ENCODE data around the gene KIF5B. TPM values are rescaled to one million over a fixed set of nuclear protein-coding genes. Genes with fewer than 3 reads are reported as not detected.

Gene KIF5B
- total and polyA plus RNA-seq, 2 experiments from 2014 or later: 63.5 to 81.8 TPM

GRCh38 chr10:31978156-31978483 lies 78.1 kb downstream of the KIF5B start (continued):
- TF ChIP-seq REST (IDR thresholded peaks at IDR 0.05; ENCODE audit: unreplicated experiment) (no peak), EZH2phosphoT487 (IDR thresholded peaks at IDR 0.05; ENCODE audit: unreplicated experiment) (no peak), STAT1 (IDR thresholded peaks at IDR 0.05; ENCODE audit: unreplicated experiment) (no peak), NANOG (IDR thresholded peaks at IDR 0.05; ENCODE audit: borderline replicate concordance) (no peak), CREB1 (CRISPR knock-in tag; IDR thresholded peaks at IDR 0.05; ENCODE audit: low read depth) (no peak), ETS1 (IDR thresholded peaks at IDR 0.05) (no peak), EZH2 (IDR thresholded peaks at IDR 0.05; ENCODE audit: low read depth, unreplicated experiment) (no peak), POLR2AphosphoS5 (IDR thresholded peaks at IDR 0.05; ENCODE audit: low read depth) (no peak)

GRCh38 chr10:31977440-31978155 lies 78.6 kb downstream of the KIF5B start:
- Histone ChIP-seq H4K20me1 (replicated peaks; ENCODE audit: insufficient read depth) (no peaks in the 10 kb centered on the region), H3K79me2 (replicated peaks; ENCODE audit: insufficient read depth) (no peaks in the 10 kb centered on the region), H3K27ac (ENCODE audit: low read depth) (no peak overlapping the region; the same call in 1 of the 2 replicates), H2AFZ (no peak overlapping the region), H3K9me2 (ENCODE audit: insufficient read depth) (no peaks in the 10 kb centered on the region; the same call in 1 of the 2 replicates), H3F3A (replicated peaks; ENCODE audit: low read depth) (no peaks in the 10 kb centered on the region), H3K27me3 (ENCODE audit: insufficient read depth) (no peaks in the 10 kb centered on the region), H3K4me3 (no peak overlapping the region), H3K36me3 (ENCODE audit: insufficient read depth) (peaks cover 8% of the 10 kb centered on the region; the same call in 1 of the 2 replicates), H3K4me2 (no peak overlapping the region), H3K4me1 (ENCODE audit: insufficient read depth) (peaks cover 13% of the 10 kb centered on the region; the same call in 1 of the 2 replicates)
- no peak for DNase-seq (ENCODE audit: low spot score)
- H3K27me3 Mint-ChIP-seq (ENCODE audit: insufficient read depth, low read depth, poor library complexity): peaks cover 3% of the 10 kb centered on the region
- peaks cover 17% of the 10 kb centered on the region for H3K4me1 Mint-ChIP-seq
- no peak overlapping the region; the same call in 1 of the 2 replicates for H3K27ac Mint-ChIP-seq
- H3K9me3 Mint-ChIP-seq: peaks cover 27% of the 10 kb centered on the region
- no peak for ATAC-seq
- TF ChIP-seq CREB1 (CRISPR knock-in tag; IDR thresholded peaks at IDR 0.05; ENCODE audit: low read depth): no peak
- no peak for TF ChIP-seq REST (IDR thresholded peaks at IDR 0.05; ENCODE audit: unreplicated experiment)
- TF ChIP-seq ZNF331 (CRISPR knock-in tag; IDR thresholded peaks at IDR 0.05; ENCODE audit: low read depth): no peak
- TF ChIP-seq EZH2 (IDR thresholded peaks at IDR 0.05; ENCODE audit: low read depth, unreplicated experiment): no peak
- TF ChIP-seq CTCF (conservative IDR thresholded peaks at IDR 0.05; ENCODE audit: low read depth in 2 of 2): no peak
- TF ChIP-seq NANOG (IDR thresholded peaks at IDR 0.05; ENCODE audit: borderline replicate concordance): no peak
- TF ChIP-seq EZH2phosphoT487 (IDR thresholded peaks at IDR 0.05; ENCODE audit: unreplicated experiment): no peak
- no peak for TF ChIP-seq STAT1 (IDR thresholded peaks at IDR 0.05; ENCODE audit: unreplicated experiment)
- no peak for TF ChIP-seq POLR2AphosphoS5 (IDR thresholded peaks at IDR 0.05; ENCODE audit: low read depth)
- no peak for TF ChIP-seq JUNB (IDR thresholded peaks at IDR 0.05; ENCODE audit: unreplicated experiment)
- H3K36me3 Mint-ChIP-seq (ENCODE audit: low read depth): peaks cover 29% of the 10 kb centered on the region
- H3K4me3 Mint-ChIP-seq: no peak overlapping the region

All from GM23338 (cell line).